Measurements from ENCODE around the gene SPRYD3. TPM values are rescaled to one million over a fixed set of nuclear protein-coding genes. Genes with fewer than 3 reads are reported as not detected.

SPRYD3 gene
- total RNA-seq, 4 donors from 2014 or later, result 21.0 to 39.5 (median 28.4) TPM

DNA sequence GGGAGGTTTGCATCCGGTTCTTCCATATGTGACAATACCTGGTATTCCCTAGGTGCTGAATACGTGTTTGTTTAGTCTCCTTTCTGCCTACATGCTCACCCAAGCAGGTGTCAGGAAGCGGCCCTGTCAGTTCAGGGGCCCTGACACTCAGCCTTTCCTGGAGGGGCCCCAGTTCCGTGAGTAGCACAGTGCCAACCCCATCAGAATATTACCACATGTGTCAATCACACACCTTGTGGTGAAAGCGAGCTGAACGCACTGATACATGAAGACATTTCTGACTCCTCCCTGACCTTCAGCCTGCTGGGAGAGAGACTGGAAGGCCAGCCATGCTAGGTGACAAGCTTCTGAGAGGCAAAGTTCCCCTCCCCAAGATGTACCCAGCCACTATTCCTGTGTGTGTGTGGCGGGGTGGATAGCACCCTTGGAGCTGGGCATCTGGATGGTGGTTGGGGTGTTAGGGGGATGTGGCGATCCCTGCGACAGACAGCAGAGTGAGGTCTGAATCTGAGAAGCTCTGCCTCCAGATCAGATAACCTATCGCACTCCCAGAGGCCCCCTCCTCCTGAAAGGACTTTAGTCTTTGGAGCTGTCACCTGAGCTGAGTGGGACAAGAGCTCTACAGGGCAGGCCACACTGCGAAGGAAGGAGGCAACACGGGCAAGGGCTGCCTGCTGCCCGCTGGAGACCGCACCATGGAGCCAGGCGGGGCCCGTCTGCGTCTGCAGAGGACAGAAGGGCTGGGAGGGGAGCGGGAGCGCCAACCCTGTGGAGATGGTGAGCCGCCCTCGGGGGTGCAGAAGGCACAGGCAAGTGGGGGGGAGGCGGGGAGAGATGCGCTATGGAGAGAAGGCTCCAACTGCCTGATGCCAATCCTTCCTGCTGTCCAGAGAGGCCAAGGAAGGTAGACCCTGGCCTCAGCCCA lies 24.0 kb upstream of the SPRYD3 start, which contains the start of gene SOAT2:
TSS of gene SOAT2 (plus strand) at position 604 of the 925 bp plus-strand sequence. CDS start at position 696, 92 bp downstream.
- no peak for TF ChIP-seq POLR2A (IDR thresholded peaks at IDR 0.05)
- TF ChIP-seq, protein P1, sequence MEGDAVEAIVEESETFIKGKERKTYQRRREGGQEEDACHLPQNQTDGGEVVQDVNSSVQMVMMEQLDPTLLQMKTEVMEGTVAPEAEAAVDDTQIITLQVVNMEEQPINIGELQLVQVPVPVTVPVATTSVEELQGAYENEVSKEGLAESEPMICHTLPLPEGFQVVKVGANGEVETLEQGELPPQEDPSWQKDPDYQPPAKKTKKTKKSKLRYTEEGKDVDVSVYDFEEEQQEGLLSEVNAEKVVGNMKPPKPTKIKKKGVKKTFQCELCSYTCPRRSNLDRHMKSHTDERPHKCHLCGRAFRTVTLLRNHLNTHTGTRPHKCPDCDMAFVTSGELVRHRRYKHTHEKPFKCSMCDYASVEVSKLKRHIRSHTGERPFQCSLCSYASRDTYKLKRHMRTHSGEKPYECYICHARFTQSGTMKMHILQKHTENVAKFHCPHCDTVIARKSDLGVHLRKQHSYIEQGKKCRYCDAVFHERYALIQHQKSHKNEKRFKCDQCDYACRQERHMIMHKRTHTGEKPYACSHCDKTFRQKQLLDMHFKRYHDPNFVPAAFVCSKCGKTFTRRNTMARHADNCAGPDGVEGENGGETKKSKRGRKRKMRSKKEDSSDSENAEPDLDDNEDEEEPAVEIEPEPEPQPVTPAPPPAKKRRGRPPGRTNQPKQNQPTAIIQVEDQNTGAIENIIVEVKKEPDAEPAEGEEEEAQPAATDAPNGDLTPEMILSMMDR (IDR thresholded peaks at IDR 0.05), result no peak
- DNase-seq (ENCODE audit: low spot score in 2 of 2), result peak in 1 of 2 donors; percentile 84
- H3K4me3 ChIP-seq (ENCODE audit: low read depth, poor library complexity, severe bottlenecking), result no peak within 1 kb of the TSS
- intact Hi-C loops (cut with DNase I; ENCODE audit: low total_unique reads), result no loop called here
- 76 to 84% methylated on average over 21 to 23 of the region's 23 CpGs for WGBS, 2 donors

DNA sequence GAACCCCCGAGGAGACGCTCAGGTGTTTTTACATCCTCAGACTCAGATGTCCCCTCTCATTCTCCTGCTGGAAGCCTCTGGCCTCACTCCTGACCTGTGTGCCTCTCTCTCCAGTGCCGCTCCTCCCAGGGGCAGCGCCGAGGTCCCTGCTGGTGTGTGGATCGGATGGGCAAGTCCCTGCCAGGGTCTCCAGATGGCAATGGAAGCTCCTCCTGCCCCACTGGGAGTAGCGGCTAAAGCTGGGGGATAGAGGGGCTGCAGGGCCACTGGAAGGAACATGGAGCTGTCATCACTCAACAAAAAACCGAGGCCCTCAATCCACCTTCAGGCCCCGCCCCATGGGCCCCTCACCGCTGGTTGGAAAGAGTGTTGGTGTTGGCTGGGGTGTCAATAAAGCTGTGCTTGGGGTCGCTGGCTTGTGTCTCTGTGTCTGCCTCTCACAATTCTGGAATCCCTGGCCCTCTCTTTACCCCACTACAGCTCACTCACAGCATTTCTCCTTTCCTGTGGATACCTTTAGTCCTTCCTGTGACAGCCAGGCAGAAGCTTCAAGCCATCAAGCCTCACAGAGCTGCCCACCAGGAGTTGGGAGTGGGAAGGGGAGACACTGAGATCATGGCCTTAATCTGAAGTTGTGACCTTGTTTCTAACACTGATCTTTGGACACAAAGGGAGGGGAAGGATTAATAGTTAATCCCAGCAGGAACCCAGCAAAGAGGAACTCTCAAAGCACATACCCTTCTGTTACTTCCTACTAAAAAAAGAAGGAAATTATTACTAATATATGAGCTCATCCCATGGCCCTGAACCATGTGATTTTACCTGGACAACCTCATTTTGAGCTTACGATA lies 23.0 kb upstream of the SPRYD3 start:
- no peak overlapping the region for H3K4me3 ChIP-seq (ENCODE audit: low read depth, poor library complexity, severe bottlenecking)
- 85 to 86% methylated on average over 11 to 12 of the region's 12 CpGs for WGBS, 2 donors
- intact Hi-C loops (cut with DNase I; ENCODE audit: low total_unique reads), result no loop called here
- TF ChIP-seq, protein P1 (IDR thresholded peaks at IDR 0.05), result no peak
- TF ChIP-seq POLR2A (IDR thresholded peaks at IDR 0.05), result no peak
- DNase-seq (ENCODE audit: low spot score in 2 of 2), result peak in 1 of 2 donors; percentile 84

DNA sequence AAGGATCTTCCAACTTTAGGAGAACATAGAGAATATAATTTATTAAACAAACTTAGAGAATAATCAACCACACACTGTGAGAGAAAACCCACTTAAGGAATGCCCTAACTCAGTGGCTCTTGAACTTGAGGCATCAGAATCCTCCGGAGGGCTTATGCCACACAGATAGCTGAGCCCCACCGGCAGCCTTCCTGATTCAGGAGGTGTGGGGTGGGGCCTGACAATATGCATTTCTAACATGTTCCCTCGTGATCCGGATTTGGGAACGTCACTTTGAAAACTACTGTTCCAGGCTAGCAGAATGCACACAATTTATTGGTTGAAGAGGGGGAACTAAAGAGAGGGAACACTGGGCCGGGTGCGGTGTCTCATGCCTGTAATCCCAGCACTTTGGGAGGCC lies 22.1 kb upstream of the SPRYD3 start:
- DNase-seq (ENCODE audit: low spot score in 2 of 2), result peak in 1 of 2 donors; percentile 77
- WGBS, 2 donors, result 86 to 87% methylated on average over 7 of the region's 7 CpGs
- intact Hi-C loops (cut with DNase I; ENCODE audit: low total_unique reads), result no loop called here
- H3K4me3 ChIP-seq (ENCODE audit: low read depth, poor library complexity, severe bottlenecking), result no peak overlapping the region
- no peak for TF ChIP-seq POLR2A (IDR thresholded peaks at IDR 0.05)
- TF ChIP-seq, protein P1 (IDR thresholded peaks at IDR 0.05), result no peak

DNA sequence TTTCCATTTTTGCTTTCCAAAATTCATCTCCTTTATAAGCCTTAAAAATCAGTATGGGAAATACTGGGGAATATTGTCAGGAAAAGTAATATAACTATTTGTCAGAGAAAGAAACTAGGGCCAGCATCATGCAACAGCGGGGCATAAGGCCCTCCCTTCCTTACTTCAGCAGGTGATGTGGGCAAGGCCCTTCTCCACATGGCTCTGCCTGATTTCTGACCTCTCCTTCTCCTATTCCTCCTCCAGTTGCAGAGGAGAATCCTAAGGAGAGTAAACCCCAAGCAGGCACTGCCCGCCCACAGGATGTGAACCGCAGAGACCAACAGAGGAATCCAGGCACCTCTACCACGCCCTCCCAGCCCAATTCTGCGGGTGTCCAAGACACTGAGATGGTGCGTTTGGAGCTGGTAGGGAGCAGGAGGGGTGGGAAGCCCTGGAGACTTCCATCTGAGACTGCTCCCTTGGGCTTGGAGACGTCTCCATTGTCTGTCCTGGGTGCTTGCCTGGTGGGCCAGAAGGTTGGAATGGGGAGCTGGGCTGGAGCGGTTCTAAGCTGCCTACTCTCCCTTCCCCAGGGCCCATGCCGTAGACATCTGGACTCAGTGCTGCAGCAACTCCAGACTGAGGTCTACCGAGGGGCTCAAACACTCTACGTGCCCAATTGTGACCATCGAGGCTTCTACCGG lies 21.4 kb upstream of the SPRYD3 start:
- TF ChIP-seq, protein P1 (IDR thresholded peaks at IDR 0.05), result no peak
- no peak for TF ChIP-seq POLR2A (IDR thresholded peaks at IDR 0.05)
- peak in 1 of 2 donors; percentile 76 for DNase-seq (ENCODE audit: low spot score in 2 of 2)
- WGBS, 2 donors, result 85 to 88% methylated on average over 13 of the region's 13 CpGs
- intact Hi-C loops (cut with DNase I; ENCODE audit: low total_unique reads), result no loop called here
- H3K4me3 ChIP-seq (ENCODE audit: low read depth, poor library complexity, severe bottlenecking), result no peak overlapping the region

DNA sequence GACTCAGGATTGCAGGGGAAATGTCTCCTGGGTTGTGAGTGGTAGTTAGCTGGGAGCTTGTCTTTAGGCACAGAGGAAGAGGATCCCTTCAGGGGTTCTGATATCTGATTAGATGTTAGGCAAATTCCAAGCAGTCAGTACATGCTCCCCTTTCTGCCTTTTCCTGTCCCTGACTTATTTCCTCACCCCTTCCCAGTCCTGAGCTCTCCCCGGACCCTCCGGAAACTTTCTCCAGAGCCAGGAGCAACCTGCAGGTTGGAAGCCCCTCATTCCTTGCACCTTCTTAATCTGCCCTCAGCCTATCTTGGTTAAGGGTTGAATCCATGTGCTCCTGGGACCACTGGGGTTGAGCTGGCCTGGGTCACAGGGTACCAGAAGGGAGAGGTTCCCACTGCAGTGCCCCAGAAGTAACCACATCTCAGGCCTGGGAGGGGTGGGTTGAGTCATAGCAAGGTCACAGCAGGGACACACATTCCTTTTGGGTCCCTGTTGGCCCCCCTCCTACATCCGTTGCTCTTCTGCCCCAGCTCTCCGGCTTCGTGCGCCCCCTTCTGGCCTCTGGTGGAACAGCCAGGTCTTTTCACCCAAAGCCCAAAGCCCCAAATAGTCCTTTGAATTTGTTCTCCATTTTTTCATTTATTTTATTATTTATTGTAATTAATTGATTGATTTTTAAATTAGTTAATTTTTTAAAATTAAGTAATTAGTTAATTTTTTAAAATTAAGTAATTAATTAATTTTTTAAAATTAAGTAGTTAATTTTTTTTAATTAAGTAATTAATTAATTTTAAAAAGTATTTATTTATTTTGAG lies 20.1 kb upstream of the SPRYD3 start:
- DNase-seq (ENCODE audit: low spot score in 2 of 2), result peak; percentile 92 to 99
- intact Hi-C loops (cut with DNase I; ENCODE audit: low total_unique reads), result no loop called here
- TF ChIP-seq, protein P1 (IDR thresholded peaks at IDR 0.05), result peak in 1 of 3 donors; percentile 93
- TF ChIP-seq POLR2A (IDR thresholded peaks at IDR 0.05), result no peak

More for the DNA sequence above, 20.1 kb upstream of the SPRYD3 start:
- no peak overlapping the region for H3K4me3 ChIP-seq (ENCODE audit: low read depth, poor library complexity, severe bottlenecking)
- WGBS, 2 donors, result 9 to 10% methylated on average over 6 of the region's 6 CpGs

Data from lower leg skin (tissue), 4 donors.